Ishikawa (cell line): ENCODE data around the gene KIAA0825.

Experiments used
- CEBPB ChIP-seq: IDR thresholded peaks from 2 replicates; pipeline ENCODE4 v1.6.1; 2012
- CREB1 ChIP-seq: IDR thresholded peaks from 2 replicates; pipeline ENCODE4 v1.6.1; 2012; ENCODE audit warnings: low read depth
- EGR1 ChIP-seq: IDR thresholded peaks from 2 replicates; pipeline ENCODE4 v1.6.1; 2012
- EP300 ChIP-seq: IDR thresholded peaks from 2 replicates; pipeline ENCODE4 v1.6.1; 2012; ENCODE audit warnings: borderline replicate concordance
- FOXM1 ChIP-seq: IDR thresholded peaks from 2 replicates; pipeline ENCODE4 v1.6.1; 2012; ENCODE audit warnings: low read depth, borderline replicate concordance
- NFIC ChIP-seq: IDR thresholded peaks from 2 replicates; pipeline ENCODE4 v1.6.1; 2012
- RAD21 ChIP-seq: IDR thresholded peaks from 2 replicates; pipeline ENCODE4 v1.6.1; 2012; ENCODE audit warnings: low read depth
- REST ChIP-seq: IDR thresholded peaks from 2 replicates; pipeline ENCODE4 v1.6.1; 2012; ENCODE audit warnings: low read depth, mild to moderate bottlenecking
- TAF1 ChIP-seq: IDR thresholded peaks from 2 replicates; pipeline ENCODE4 v1.6.1; 2012; ENCODE audit warnings: low read depth, mild to moderate bottlenecking
- TCF12 ChIP-seq: IDR thresholded peaks from 2 replicates; pipeline ENCODE4 v1.6.1; 2012; ENCODE audit warnings: low read depth
- TEAD4 ChIP-seq: IDR thresholded peaks from 2 replicates; pipeline ENCODE4 v1.6.1; 2012
- USF1 ChIP-seq: IDR thresholded peaks from 2 replicates; pipeline ENCODE4 v1.6.1; 2012
- YY1 ChIP-seq: IDR thresholded peaks from 2 replicates; pipeline ENCODE4 v1.6.1; 2012; ENCODE audit warnings: low read depth
- ZBTB7A ChIP-seq: IDR thresholded peaks from 2 replicates; pipeline ENCODE4 v1.6.1; 2012; ENCODE audit warnings: low read depth
- TF ChIP-seq, protein P1 (sequence below): IDR thresholded peaks from 2 replicates; pipeline ENCODE4 v1.6.1; 2012

KIAA0825 gene

DNA sequence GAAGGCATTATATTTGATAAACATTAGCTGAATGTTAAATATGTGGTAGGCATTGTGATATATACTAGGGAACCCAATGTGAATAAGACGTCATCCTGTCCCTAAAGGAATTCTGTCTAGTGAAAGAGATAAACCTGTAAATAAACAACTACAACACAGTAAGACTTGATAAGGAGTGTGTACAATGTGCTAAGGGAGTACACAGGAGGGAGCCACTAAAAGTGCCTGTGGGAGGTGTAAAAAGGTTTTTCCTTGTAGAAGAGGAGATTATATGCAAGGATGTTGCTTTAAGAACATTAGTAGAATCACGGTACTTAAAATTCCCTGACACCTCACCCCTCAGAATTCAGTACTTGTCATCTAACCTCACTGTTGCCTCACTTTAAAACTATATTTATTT is 91.7 kb downstream of the KIAA0825 start:
- no peak for TF ChIP-seq YY1
- TF ChIP-seq CEBPB: no peak
- no peak for TF ChIP-seq EGR1
- TF ChIP-seq NFIC: no peak
- TF ChIP-seq TCF12: no peak
- no peak for TF ChIP-seq TAF1
- TF ChIP-seq EP300: no peak

GRCh38 chr5:94524841-94525697 is 93.3 kb downstream of the KIAA0825 start:
- TF ChIP-seq EGR1 (no peak), CREB1 (no peak), RAD21 (peak; percentile 81)

DNA sequence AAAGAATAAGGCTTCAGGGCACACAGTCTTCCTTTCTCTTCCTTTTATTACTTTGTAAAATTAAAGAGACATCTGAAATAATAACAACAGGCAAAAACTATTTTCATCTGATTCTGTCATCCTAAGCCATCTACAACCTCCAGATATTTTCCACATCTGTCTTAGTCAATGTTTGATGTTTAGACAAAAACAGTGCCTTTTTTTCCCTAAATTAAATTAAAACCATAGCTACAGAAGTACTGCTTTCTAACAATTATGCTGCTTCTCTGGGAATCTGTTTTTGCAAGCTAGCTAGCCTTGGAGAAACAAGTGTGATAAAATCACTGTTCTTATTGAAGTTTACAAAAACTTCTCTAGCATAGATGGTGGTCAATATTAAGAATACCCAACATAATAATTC is 95.4 kb downstream of the KIAA0825 start:
- TF ChIP-seq TCF12 (no peak), USF1 (no peak)

GRCh38 chr5:94522117-94522516 is 96.3 kb downstream of the KIAA0825 start:
- TF ChIP-seq TEAD4: peak; percentile 11; the same call in 1 of the 2 replicates
- no peak for TF ChIP-seq FOXM1
- no peak for TF ChIP-seq TAF1
- TF ChIP-seq, protein P1, sequence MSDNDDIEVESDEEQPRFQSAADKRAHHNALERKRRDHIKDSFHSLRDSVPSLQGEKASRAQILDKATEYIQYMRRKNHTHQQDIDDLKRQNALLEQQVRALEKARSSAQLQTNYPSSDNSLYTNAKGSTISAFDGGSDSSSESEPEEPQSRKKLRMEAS: no peak

DNA sequence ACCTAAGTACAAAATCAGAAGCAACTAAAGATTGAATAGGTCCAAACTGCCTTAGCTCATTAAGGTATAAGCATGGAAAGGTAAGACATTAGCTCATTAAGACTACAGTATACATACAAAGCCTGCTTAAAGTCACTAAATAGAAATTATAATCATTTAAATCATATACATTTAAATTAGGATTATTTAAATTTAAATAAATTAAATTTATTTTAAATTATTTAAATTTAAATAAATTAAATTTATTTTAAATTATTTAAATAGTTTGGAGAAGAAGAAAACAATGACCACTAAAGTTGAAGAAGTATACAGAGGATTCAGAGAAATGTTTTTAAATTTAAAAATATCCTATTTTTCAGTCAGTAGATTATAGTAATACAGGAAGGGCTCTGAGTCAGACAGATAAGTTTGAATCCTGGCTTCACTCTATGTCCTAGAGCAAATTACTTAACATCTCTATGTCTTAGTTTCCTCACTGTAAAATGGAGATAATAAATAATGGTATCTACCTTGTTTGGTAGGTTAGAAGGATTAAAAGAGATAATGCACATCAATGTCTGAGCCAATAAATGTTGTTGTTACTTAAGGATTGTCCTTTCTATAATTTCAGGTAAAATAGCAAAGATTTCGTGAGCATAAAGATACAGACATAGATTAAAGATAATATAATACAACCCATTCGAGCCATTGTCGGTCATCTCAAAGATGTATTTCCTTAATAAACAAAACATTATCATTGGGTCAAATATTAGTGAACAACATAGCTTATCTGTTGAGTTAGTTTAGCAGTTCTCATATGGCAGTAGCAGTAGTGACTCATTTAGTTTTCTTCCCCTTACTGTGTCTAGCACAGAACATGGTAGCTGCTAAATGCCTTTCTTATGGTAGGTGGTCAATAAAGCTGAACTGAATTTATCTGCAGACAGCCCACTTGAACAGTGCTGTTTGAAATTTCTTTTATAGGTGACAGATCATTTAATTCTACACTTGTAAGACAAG is 100.6 kb downstream of the KIAA0825 start:
- TF ChIP-seq EP300 (no peak), TAF1 (no peak), CREB1 (no peak), TCF12 (no peak), YY1 (no peak), CEBPB (no peak), TEAD4 (no peak), USF1 (no peak), RAD21 (no peak), REST (no peak), EGR1 (no peak)
- TF ChIP-seq, protein P1: no peak

DNA sequence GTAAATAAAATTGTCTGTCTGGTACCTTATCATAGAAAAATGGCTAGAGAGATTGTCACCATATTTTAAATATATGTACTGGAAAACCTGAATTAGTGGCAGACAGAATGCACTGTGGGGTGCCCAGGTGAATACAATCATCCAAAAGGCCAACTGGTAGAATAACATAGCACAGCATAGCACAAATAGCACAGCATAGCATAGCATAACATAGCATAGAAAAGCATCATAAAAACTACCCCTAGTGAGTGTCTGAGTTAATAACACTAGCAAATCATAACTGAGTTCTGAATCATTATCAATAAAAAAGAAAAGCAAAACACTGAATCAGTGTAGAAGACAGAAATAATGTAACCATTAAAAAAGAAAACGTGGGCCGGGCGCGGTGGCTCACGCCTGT is 102.3 kb downstream of the KIAA0825 start:
- TF ChIP-seq CEBPB: no peak
- TF ChIP-seq TAF1: no peak
- no peak for TF ChIP-seq EGR1
- TF ChIP-seq REST: no peak
- no peak for TF ChIP-seq TCF12
- no peak for TF ChIP-seq RAD21
- TF ChIP-seq NFIC: no peak
- TF ChIP-seq FOXM1: no peak
- no peak for TF ChIP-seq TEAD4
- TF ChIP-seq, protein P1: no peak
- no peak for TF ChIP-seq CREB1
- no peak for TF ChIP-seq ZBTB7A
- no peak for TF ChIP-seq YY1
- TF ChIP-seq USF1: no peak
- TF ChIP-seq EP300: no peak
